Tibial artery (tissue), 4 donors: ENCODE measurements around the gene FBXL7.

Experiments used
- DNase-seq, 2 donors: peaks; one replicate each; pipeline ENCODE4 v3.0.0-alpha.2; 2019
- H3K27ac ChIP-seq, 2 donors: fragments of 200-600 bp; sonication (generic) in 1 of 2; 1 replicate in 1 of 2; 2 replicates in 1 of 2; pipeline ENCODE4 v1.5.1; 2018 to 2019; ENCODE audit warnings: mild to moderate bottlenecking in 1 of 2
- H3K27me3 ChIP-seq, 2 donors: fragments of 200-600 bp; sonication (generic) in 1 of 2; one replicate each; pipeline versions ENCODE4 v1.5.1 to v1.6.0; 2016 to 2019
- H3K36me3 ChIP-seq, 3 donors: fragments of 200-600 bp; sonication (generic) in 2 of 3; one replicate each; pipeline ENCODE4 v1.5.1; 2016 to 2019; ENCODE audit warnings: mild to moderate bottlenecking in 2 of 3
- H3K4me1 ChIP-seq, 4 donors: fragments of 200-600 bp; sonication (generic) in 2 of 4; 1 replicate in 3 of 4; 2 replicates in 1 of 4; pipeline ENCODE4 v1.5.1; 2016 to 2019
- H3K4me3 ChIP-seq, 2 donors: fragments of 200-600 bp; sonication (generic) in 1 of 2; 1 replicate in 1 of 2; 2 replicates in 1 of 2; pipeline ENCODE4 v1.5.1; 2018 to 2019; ENCODE audit warnings: mild to moderate bottlenecking in 2 of 2
- H3K9me3 ChIP-seq, 3 donors: fragments of 200-600 bp; sonication (generic) in 1 of 3; one replicate each; pipeline ENCODE4 v1.5.1; 2016 to 2019
- CTCF ChIP-seq, 2 experiments: fragments of 200-600 bp in 1 of 2; fragments of 450-650 bp in 1 of 2; IDR thresholded peaks; one replicate each; pipeline ENCODE4 v1.5.1; 2017 to 2019; ENCODE audit warnings: antibody characterized with exemption in 2 of 2, mild to moderate bottlenecking in 1 of 2, moderate library complexity in 1 of 2
- intact Hi-C: fragments of 100-400 bp; cut with DNase I; formaldehyde crosslinking; loops from one replicate; pipeline ENCODE4 v1.15.0; 2023; ENCODE audit warnings: low total_unique reads

FBXL7 gene

GRCh38 chr5:15690611-15691010 lies 190.6 kb downstream of the FBXL7 start:
- TF ChIP-seq CTCF (IDR thresholded peaks at IDR 0.05): no peak
- Histone ChIP-seq H3K4me1 (peaks cover 0 to 65% (median 34%) of the 10 kb centered on the region in 4 donors), H3K9me3 (no peaks in the 10 kb centered on the region), H3K4me3 (no peak overlapping the region), H3K27me3 (no peaks in the 10 kb centered on the region), H3K36me3 (no peaks in the 10 kb centered on the region), H3K27ac (no peak overlapping the region)
- DNase-seq: no peak
- intact Hi-C loops: no loop called here

GRCh38 chr5:15691521-15691920 lies 191.5 kb downstream of the FBXL7 start:
- TF ChIP-seq CTCF (IDR thresholded peaks at IDR 0.05): no peak
- Histone ChIP-seq H3K27ac (no peak overlapping the region), H3K9me3 (no peaks in the 10 kb centered on the region), H3K36me3 (no peaks in the 10 kb centered on the region), H3K27me3 (no peaks in the 10 kb centered on the region), H3K4me3 (no peak overlapping the region), H3K4me1 (peaks cover 0 to 70% (median 33%) of the 10 kb centered on the region in 4 donors)
- no peak for DNase-seq
- intact Hi-C loops: no loop called here

GRCh38 chr5:15692706-15693381 lies 192.9 kb downstream of the FBXL7 start:
- Histone ChIP-seq H3K27me3 (no peaks in the 10 kb centered on the region), H3K9me3 (no peaks in the 10 kb centered on the region), H3K36me3 (no peaks in the 10 kb centered on the region), H3K4me3 (no peak overlapping the region), H3K4me1 (peaks cover 0 to 78% (median 33%) of the 10 kb centered on the region in 4 donors), H3K27ac (peak overlapping the region in 1 of 2 donors; percentile 13)
- DNase-seq: no peak
- intact Hi-C loops: no loop called here
- no peak for TF ChIP-seq CTCF (IDR thresholded peaks at IDR 0.05)

GRCh38 chr5:15693382-15693728 lies 193.4 kb downstream of the FBXL7 start:
- no peaks in the 10 kb centered on the region for H3K9me3 ChIP-seq
- H3K4me3 ChIP-seq: no peak overlapping the region
- no peaks in the 10 kb centered on the region for H3K36me3 ChIP-seq
- peaks cover 0 to 82% (median 33%) of the 10 kb centered on the region in 4 donors for H3K4me1 ChIP-seq
- TF ChIP-seq CTCF (IDR thresholded peaks at IDR 0.05): no peak
- H3K27me3 ChIP-seq: no peaks in the 10 kb centered on the region
- peak overlapping the region in 1 of 2 donors; percentile 13 for H3K27ac ChIP-seq
- intact Hi-C loops: no loop called here
- DNase-seq: no peak

GRCh38 chr5:15693933-15694332 lies 194.0 kb downstream of the FBXL7 start:
- intact Hi-C loops: no loop called here
- no peaks in the 10 kb centered on the region for H3K27me3 ChIP-seq
- H3K27ac ChIP-seq: peak overlapping the region; percentile 75 to 86
- H3K9me3 ChIP-seq: no peaks in the 10 kb centered on the region
- no peak for DNase-seq
- H3K36me3 ChIP-seq: no peaks in the 10 kb centered on the region
- no peak overlapping the region for H3K4me3 ChIP-seq
- TF ChIP-seq CTCF (IDR thresholded peaks at IDR 0.05): no peak
- H3K4me1 ChIP-seq: peaks cover 0 to 80% (median 35%) of the 10 kb centered on the region in 4 donors
